Measurements from ENCODE around the gene MEF2A. TPM values are rescaled to one million over a fixed set of nuclear protein-coding genes. Genes with fewer than 3 reads are reported as not detected.

Gene MEF2A
- total RNA-seq, 1 donor from 2014 or later, result 20.7 TPM

GRCh38 chr15:99561476-99562230 lies 4.1 kb upstream of the MEF2A start:
- ATAC-seq (no peak), DNase-seq (ENCODE audit: low spot score) (no peak)

GRCh38 chr15:99562238-99562637 lies 3.5 kb upstream of the MEF2A start:
- ATAC-seq (no peak), DNase-seq (ENCODE audit: low spot score) (no peak)

GRCh38 chr15:99564221-99565048 lies 1.3 kb upstream of the MEF2A start:
- ATAC-seq, result no peak
- no peak for DNase-seq (ENCODE audit: low spot score)

GRCh38 chr15:99565049-99565298 lies 810 bp upstream of the MEF2A start:
- no peak for ATAC-seq
- DNase-seq (ENCODE audit: low spot score), result no peak

- DNase-seq (ENCODE audit: low spot score) (peak; percentile 51), ATAC-seq (peak; percentile 17)
These were observed 543 bp downstream of the MEF2A start for GRCh38 chr15:99566157-99566897.

GRCh38 chr15:99568625-99569352 lies 3.0 kb downstream of the MEF2A start:
- no peak for DNase-seq (ENCODE audit: low spot score)
- no peak for ATAC-seq

- ATAC-seq (no peak), DNase-seq (ENCODE audit: low spot score) (no peak)
These were observed 5.5 kb downstream of the MEF2A start for GRCh38 chr15:99571299-99571698.

GRCh38 chr15:99574048-99574447 lies 8.3 kb downstream of the MEF2A start:
- peak; percentile 87 for ATAC-seq
- no peak for DNase-seq (ENCODE audit: low spot score)

GRCh38 chr15:99574502-99574901 lies 8.7 kb downstream of the MEF2A start:
- ATAC-seq (peak; percentile 65), DNase-seq (ENCODE audit: low spot score) (no peak)

GRCh38 chr15:99578809-99579208 lies 13.0 kb downstream of the MEF2A start:
- DNase-seq (ENCODE audit: low spot score) (no peak), ATAC-seq (no peak)

- ATAC-seq, result no peak
- DNase-seq (ENCODE audit: low spot score), result no peak
These were observed 14.3 kb downstream of the MEF2A start for GRCh38 chr15:99580076-99580475.

GRCh38 chr15:99582508-99582960 lies 16.8 kb downstream of the MEF2A start:
- ATAC-seq (no peak), DNase-seq (ENCODE audit: low spot score) (no peak)

GRCh38 chr15:99584081-99584600 lies 18.4 kb downstream of the MEF2A start:
- ATAC-seq (no peak), DNase-seq (ENCODE audit: low spot score) (no peak)

- DNase-seq (ENCODE audit: low spot score) (no peak), ATAC-seq (no peak)
These were observed 20.3 kb downstream of the MEF2A start for GRCh38 chr15:99586121-99586520.

GRCh38 chr15:99589801-99590200 lies 24.0 kb downstream of the MEF2A start:
- DNase-seq (ENCODE audit: low spot score), result no peak
- no peak for ATAC-seq

GRCh38 chr15:99590913-99591646 lies 25.3 kb downstream of the MEF2A start:
- no peak for DNase-seq (ENCODE audit: low spot score)
- ATAC-seq, result no peak

GRCh38 chr15:99592145-99592791 lies 26.5 kb downstream of the MEF2A start:
- ATAC-seq (peak; percentile 95), DNase-seq (ENCODE audit: low spot score) (peak; percentile 66)

GRCh38 chr15:99593070-99593469 lies 27.3 kb downstream of the MEF2A start:
- no peak for ATAC-seq
- DNase-seq (ENCODE audit: low spot score), result no peak

GRCh38 chr15:99594916-99595315 lies 29.1 kb downstream of the MEF2A start:
- ATAC-seq, result no peak
- DNase-seq (ENCODE audit: low spot score), result no peak

- no peak for ATAC-seq
- DNase-seq (ENCODE audit: low spot score), result no peak
These were observed 32.5 kb downstream of the MEF2A start for GRCh38 chr15:99598296-99598695.

Measured in left lobe of liver (tissue), 2 donors.